Muscle layer of duodenum (tissue), 2 donors: Measurements from ENCODE around the gene SPTLC3.

Source experiments
- H3K27ac ChIP-seq: one replicate; pipeline ENCODE4 v1.7.0; 2013; ENCODE audit warnings: mild to moderate bottlenecking, low read length
- H3K27me3 ChIP-seq: one replicate; pipeline ENCODE4 v1.7.0; 2013; ENCODE audit warnings: low read depth, mild to moderate bottlenecking, control low read depth, low read length
- H3K36me3 ChIP-seq, 2 donors: one replicate each; pipeline ENCODE4 v1.7.0; 2013; ENCODE audit warnings: low read length in 2 of 2, control low read depth in 1 of 2, mild to moderate bottlenecking in 1 of 2; ENCODE audit not compliant: insufficient read depth in 2 of 2, control insufficient read depth in 1 of 2
- H3K4me1 ChIP-seq, 2 donors: one replicate each; pipeline ENCODE4 v1.7.0; 2013; ENCODE audit warnings: low read length in 2 of 2, mild to moderate bottlenecking in 2 of 2, control low read depth in 1 of 2, moderate library complexity in 1 of 2; ENCODE audit not compliant: insufficient read depth in 2 of 2, control insufficient read depth in 1 of 2
- H3K4me3 ChIP-seq, 2 donors: one replicate each; pipeline ENCODE4 v1.7.0; 2013; ENCODE audit warnings: low read length in 2 of 2, low read depth in 1 of 2, mild to moderate bottlenecking in 1 of 2
- H3K9me3 ChIP-seq, 2 donors: one replicate each; pipeline ENCODE4 v1.7.0; 2013; ENCODE audit warnings: low read length in 2 of 2, control low read depth in 1 of 2, mild to moderate bottlenecking in 1 of 2; ENCODE audit not compliant: control insufficient read depth in 1 of 2
- donor health status: healthy.

SPTLC3 gene

GRCh38 chr20:13102694-13103093 lies 93.9 kb downstream of the SPTLC3 start:
- no peaks in the 10 kb centered on the region for H3K9me3 ChIP-seq
- no peaks in the 10 kb centered on the region for H3K27me3 ChIP-seq
- H3K4me1 ChIP-seq = no peaks in the 10 kb centered on the region
- no peak overlapping the region for H3K27ac ChIP-seq
- H3K36me3 ChIP-seq = no peaks in the 10 kb centered on the region
- H3K4me3 ChIP-seq = no peak overlapping the region

DNA sequence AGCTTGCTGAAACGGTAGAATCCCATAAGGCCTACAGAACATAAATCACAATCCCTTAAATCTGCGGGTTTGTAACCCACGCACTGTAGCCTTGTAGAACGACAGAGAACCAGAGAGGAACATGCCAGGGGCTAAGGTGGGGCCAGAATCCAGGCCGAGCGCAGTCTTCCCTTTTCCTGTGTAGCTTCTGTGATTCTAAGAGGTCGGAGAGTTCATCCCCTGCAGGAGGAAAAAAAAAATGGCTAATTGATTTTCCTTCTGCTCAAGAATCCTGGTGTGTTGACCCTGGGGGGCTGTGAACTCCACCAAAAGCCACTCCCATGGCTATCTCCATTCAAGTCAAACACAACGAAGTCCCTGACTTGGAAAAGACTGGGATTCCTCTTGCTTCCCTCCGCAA lies 96.3 kb downstream of the SPTLC3 start:
- no peak overlapping the region for H3K4me3 ChIP-seq
- H3K36me3 ChIP-seq = no peaks in the 10 kb centered on the region
- no peak overlapping the region for H3K27ac ChIP-seq
- no peaks in the 10 kb centered on the region for H3K9me3 ChIP-seq
- H3K4me1 ChIP-seq = no peaks in the 10 kb centered on the region
- H3K27me3 ChIP-seq = no peaks in the 10 kb centered on the region

DNA sequence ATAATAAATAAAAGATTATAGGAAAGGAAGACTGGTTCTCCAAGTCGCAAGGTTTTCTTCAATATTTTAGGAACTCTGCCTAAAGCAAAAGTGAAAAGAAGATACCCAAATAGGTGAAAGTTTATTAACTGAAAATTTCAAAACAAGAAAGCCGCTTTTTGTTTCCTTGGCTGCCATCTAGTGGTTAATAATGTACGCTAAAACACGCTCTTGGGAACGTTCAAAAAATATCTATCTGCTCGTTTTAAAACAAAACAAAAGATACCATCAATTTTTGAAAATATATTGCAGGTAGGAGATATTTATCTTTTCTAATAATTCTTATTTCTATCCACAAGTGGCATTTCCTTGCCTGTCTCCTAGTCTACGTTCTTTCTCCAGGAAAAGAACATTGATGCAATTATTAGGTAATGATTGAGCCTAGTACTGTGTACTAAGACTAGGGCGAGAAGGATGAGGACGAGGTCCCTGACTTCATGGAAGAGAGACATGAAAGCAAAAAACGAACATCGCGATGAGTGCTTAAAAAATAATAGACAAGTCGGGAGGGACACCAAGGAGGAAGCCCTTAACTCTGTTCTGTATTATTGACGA lies 97.2 kb downstream of the SPTLC3 start:
- no peak overlapping the region for H3K4me3 ChIP-seq
- H3K4me1 ChIP-seq = no peaks in the 10 kb centered on the region
- no peak overlapping the region for H3K27ac ChIP-seq
- no peaks in the 10 kb centered on the region for H3K27me3 ChIP-seq
- H3K36me3 ChIP-seq = no peaks in the 10 kb centered on the region
- H3K9me3 ChIP-seq = no peaks in the 10 kb centered on the region

DNA sequence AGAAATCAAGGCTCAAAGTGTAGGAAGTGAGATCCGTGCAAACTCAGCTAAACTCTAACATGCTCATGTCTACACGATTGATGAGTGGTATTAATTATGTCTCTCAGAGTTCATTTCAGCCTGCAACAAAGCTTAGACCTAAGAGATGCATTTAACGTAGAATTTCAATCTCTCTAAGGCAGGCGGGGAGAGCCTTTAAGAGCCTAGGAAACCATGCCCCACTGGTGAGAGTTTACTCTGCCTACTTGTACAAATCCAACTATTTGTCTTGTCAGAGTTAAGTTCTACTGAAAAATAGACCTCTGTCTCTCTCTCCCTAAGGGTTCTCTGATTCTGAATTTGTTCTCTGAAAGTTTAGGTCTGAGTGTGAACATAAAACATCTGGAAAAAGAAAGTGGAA lies 100.9 kb downstream of the SPTLC3 start:
- H3K4me1 ChIP-seq = no peaks in the 10 kb centered on the region

DNA sequence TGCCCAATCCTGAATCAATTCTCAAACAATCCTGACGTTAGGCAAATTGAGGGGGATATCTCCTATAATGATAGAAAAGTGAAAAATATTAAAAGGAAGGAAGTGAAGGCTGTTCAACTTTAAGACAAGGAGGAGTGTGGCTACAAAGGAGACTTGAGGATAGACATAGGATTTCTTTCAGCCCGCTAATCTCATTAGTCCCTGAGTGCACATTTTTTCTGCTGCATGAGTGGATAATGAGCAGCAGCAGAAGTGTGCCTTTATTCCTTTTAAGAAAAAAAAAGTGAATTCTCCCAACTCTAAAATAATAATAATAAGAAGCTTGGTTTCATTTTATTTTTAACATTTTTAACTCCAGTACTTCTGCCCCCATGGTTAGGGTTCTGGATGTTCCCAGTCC lies 102.0 kb downstream of the SPTLC3 start:
- Histone ChIP-seq H3K4me1 (no peaks in the 10 kb centered on the region), H3K27ac (no peak overlapping the region), H3K27me3 (no peaks in the 10 kb centered on the region), H3K9me3 (no peaks in the 10 kb centered on the region), H3K4me3 (no peak overlapping the region), H3K36me3 (peaks cover 0 to 6% of the 10 kb centered on the region in 2 donors)

More for the DNA sequence above, 100.9 kb downstream of the SPTLC3 start:
- Histone ChIP-seq H3K36me3 (peaks cover 0 to 6% of the 10 kb centered on the region in 2 donors), H3K4me3 (no peak overlapping the region), H3K27ac (no peak overlapping the region), H3K9me3 (no peaks in the 10 kb centered on the region), H3K27me3 (no peaks in the 10 kb centered on the region)

DNA sequence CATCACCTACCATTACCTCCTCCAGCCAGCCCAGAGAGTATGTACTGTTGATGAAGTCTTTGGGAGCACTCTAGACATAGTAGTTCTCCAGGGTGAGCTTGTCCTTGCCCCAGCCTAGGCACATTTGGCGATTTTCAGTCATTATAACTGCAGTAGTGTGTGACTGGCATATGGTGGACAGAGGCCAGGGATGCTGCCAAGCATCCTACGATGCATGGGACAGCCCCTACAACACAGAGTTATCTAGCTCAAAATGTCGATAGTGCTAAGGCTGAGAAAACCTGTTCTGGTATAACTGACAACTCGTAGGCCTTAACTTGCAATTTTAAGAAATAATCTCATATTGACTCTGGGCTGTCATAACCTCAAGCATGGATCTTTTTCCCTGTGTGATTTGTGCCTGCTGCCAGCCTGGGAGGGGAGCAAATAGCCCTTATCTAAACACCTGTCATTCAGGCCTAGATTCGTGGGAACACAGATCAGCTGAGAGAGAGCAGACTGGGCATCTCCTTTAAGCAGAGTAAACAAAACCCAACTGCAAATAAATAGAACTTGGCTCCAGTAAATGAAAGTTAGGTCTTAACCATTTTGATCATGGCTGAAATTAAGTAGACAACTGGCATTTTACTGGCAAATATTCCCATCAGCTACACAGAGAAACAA lies 102.6 kb downstream of the SPTLC3 start:
- Histone ChIP-seq H3K36me3 (peaks cover 0 to 6% of the 10 kb centered on the region in 2 donors), H3K9me3 (no peaks in the 10 kb centered on the region), H3K4me3 (no peak overlapping the region), H3K27me3 (no peaks in the 10 kb centered on the region), H3K4me1 (no peaks in the 10 kb centered on the region), H3K27ac (no peak overlapping the region)

DNA sequence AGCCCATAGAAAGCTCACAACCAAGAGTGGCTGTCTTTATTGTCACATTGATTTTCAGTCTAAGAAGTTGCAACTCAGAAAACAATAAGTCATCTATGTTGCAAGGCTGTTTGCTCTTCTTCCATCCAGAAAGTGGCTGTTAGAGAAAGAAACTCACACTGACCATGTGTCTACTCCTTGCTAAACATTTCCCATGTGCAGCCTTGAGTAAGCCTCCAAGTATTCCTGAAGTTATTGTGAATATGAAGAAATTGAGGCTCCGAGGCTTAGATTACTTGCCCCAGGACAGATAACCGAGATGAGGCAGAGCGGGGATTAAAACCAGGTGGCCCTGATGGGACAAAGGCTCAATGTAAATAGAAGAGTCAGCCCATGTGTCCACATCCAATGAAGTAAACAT lies 105.0 kb downstream of the SPTLC3 start:
- H3K4me1 ChIP-seq = no peaks in the 10 kb centered on the region
- no peaks in the 10 kb centered on the region for H3K9me3 ChIP-seq
- peaks cover 0 to 6% of the 10 kb centered on the region in 2 donors for H3K36me3 ChIP-seq
- H3K4me3 ChIP-seq = no peak overlapping the region
- H3K27ac ChIP-seq = no peak overlapping the region
- H3K27me3 ChIP-seq = no peaks in the 10 kb centered on the region

DNA sequence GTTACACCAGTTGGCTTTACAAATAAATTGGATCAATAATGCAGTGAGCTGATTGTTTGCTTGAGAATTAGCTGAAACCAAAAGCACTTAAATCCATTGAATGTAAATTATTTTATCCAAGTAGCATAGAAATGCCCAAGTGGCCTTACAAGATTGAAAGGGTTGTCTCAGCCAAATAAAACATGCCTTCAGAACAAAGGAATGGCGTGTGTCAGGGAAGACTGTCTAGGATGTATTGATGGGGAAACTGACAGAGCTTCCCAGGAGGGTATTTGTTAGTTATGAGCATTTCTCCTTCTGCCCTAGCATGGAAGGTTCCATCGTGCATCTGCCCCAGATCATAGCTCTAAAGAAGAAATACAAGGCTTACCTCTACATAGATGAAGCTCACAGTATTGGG lies 108.4 kb downstream of the SPTLC3 start:
- Histone ChIP-seq H3K4me3 (no peak overlapping the region), H3K27me3 (no peaks in the 10 kb centered on the region), H3K4me1 (no peaks in the 10 kb centered on the region), H3K36me3 (no peaks in the 10 kb centered on the region), H3K27ac (no peak overlapping the region), H3K9me3 (no peaks in the 10 kb centered on the region)

DNA sequence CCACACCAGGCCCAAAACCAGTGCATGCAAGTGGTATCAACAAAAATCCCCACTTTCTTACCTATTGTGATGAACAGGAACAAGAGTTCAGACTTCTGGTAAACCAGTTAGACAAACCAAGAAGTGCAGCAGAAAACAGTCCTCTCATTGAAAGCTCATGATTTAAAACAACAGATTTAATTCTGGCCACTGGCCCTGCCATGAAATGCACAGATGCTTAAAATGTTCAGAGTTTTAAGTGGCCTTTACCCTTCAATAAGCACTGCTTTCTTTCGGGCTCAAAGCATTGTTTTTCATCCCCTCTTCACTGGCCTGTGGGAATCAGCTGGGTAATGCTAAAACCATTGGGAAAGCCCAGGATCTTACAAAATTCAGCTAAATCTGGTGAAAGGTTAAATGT lies 109.9 kb downstream of the SPTLC3 start:
- H3K36me3 ChIP-seq = no peaks in the 10 kb centered on the region
- H3K4me1 ChIP-seq = no peaks in the 10 kb centered on the region
- H3K9me3 ChIP-seq = no peaks in the 10 kb centered on the region
- H3K27me3 ChIP-seq = no peaks in the 10 kb centered on the region
- no peak overlapping the region for H3K4me3 ChIP-seq
- no peak overlapping the region for H3K27ac ChIP-seq

- Histone ChIP-seq H3K9me3 (no peaks in the 10 kb centered on the region), H3K4me3 (no peak overlapping the region), H3K36me3 (no peaks in the 10 kb centered on the region), H3K27ac (no peak overlapping the region), H3K4me1 (no peaks in the 10 kb centered on the region), H3K27me3 (no peaks in the 10 kb centered on the region)
Observed at GRCh38 chr20:13119583-13119982, 110.8 kb downstream of the SPTLC3 start.

GRCh38 chr20:13120471-13120870 lies 111.7 kb downstream of the SPTLC3 start:
- Histone ChIP-seq H3K27ac (no peak overlapping the region), H3K27me3 (no peaks in the 10 kb centered on the region), H3K36me3 (no peaks in the 10 kb centered on the region), H3K4me1 (no peaks in the 10 kb centered on the region), H3K9me3 (no peaks in the 10 kb centered on the region), H3K4me3 (no peak overlapping the region)
